ENCODE data around the gene TRIP13. TPM values are rescaled to one million over a fixed set of nuclear protein-coding genes. Genes with fewer than 3 reads are reported as not detected.

Gene TRIP13
- total and polyA plus RNA-seq, 2 of the 4 experiments (the other 2 are of a cell fraction), result 17.1 to 35.5 TPM

DNA sequence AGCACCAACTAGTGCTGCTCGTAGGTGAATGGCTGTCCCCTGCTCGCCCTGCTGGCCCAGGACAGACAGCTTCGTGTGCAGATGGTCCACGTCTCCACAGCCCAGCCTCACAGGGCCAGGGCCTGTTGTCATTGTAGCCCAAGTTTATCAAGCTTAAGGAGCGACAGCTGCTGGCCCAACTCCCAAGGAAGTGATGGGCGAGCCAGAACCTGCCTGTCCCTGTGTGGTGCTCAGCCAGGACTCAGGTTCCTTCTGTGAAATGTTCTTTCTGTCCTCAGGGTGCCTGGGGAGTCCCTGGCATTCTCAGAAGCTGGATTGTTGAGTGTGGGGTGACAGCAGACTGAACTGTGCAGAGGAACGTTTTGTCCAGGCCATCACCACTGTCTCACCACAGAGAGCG, 16.4 kb downstream of the TRIP13 start:
- Histone ChIP-seq H3K4ac (ENCODE audit: low read depth, low read length) (no peak overlapping the region), H3K14ac (replicated peaks; ENCODE audit: low read depth, low read length) (no peak overlapping the region), H3K4me2 (ENCODE audit: low read depth, low read length) (no peak overlapping the region), H3K27ac (ENCODE audit: insufficient read depth, low read length) (no peak overlapping the region), H3K4me1 (ENCODE audit: control insufficient read depth, insufficient read depth, low read length) (0 out of 2 replicates have a peak, but pooled peaks cover 3% of the 10 kb centered on the region), H2AFZ (replicated peaks; ENCODE audit: low read length, poor library complexity) (no peak overlapping the region), H3K9me1 (ENCODE audit: insufficient read depth, low read length) (no peaks in the 10 kb centered on the region; the same call in 1 of the 2 replicates), H2BK120ac (ENCODE audit: low read depth, low read length) (no peak overlapping the region), H2AK5ac (ENCODE audit: low read depth, low read length) (no peak overlapping the region), H3K56ac (ENCODE audit: extremely low read depth, insufficient read depth, low read length) (no peak overlapping the region), H2BK20ac (ENCODE audit: low read depth, low read length) (no peak overlapping the region), H2BK5ac (ENCODE audit: low read depth, low read length, poor library complexity, severe bottlenecking) (no peak overlapping the region), H4K91ac (ENCODE audit: insufficient read depth, low read depth, low read length) (no peak overlapping the region), H2AK9ac (replicated peaks; ENCODE audit: low read depth, low read length, poor library complexity) (peak overlapping the region; percentile 44), H4K8ac (ENCODE audit: low read depth in 2 of 2, low read length in 2 of 2) (no peak overlapping the region), H3K36me3 (ENCODE audit: control insufficient read depth, insufficient read depth, low read length) (peaks cover 19% of the 10 kb centered on the region), H3K9me3 (ENCODE audit: control insufficient read depth, insufficient read depth, low read length) (no peaks in the 10 kb centered on the region), H3K4me3 (ENCODE audit: insufficient read depth, low read depth, low read length) (no peak overlapping the region), H3K18ac (ENCODE audit: low read depth, low read length) (no peak overlapping the region), H3K23ac (ENCODE audit: low read depth, low read length) (no peak overlapping the region), H3K27me3 (ENCODE audit: control insufficient read depth, insufficient read depth, low read length) (no peaks in the 10 kb centered on the region), H2BK15ac (ENCODE audit: low read depth, low read length) (no peak overlapping the region), H3K79me1 (ENCODE audit: low read depth in 1 of 2, low read length in 2 of 2) (peaks cover 5 to 7% of the 10 kb centered on the region in 2 experiments; a peak in 3 of 4 replicates), H4K5ac (ENCODE audit: low read depth, low read length) (no peak overlapping the region), H3K9ac (ENCODE audit: low read depth, low read length) (no peak overlapping the region), H4K20me1 (ENCODE audit: insufficient read depth, low read length) (no peaks in the 10 kb centered on the region)
- ATAC-seq (ENCODE audit: low read depth) (no peak), DNase-seq (no peak)
- in situ Hi-C loops (cut with MboI; ENCODE audit: low sequenced_read_pairs) (no loop called here), intact Hi-C loops (cut with micrococcal nuclease) (loop anchor here (10.0 kb wide), 2 partner anchors 434 to 594 kb away; no protein-coding TSS in a partner anchor), dilution Hi-C loops (cut with HindIII; ENCODE audit: low sequenced_read_pairs, unreplicated experiment) (no loop called here)
- POLR2A ChIA-PET (ENCODE audit: unreplicated experiment), result no interaction called here
- CTCF ChIA-PET, result no interaction called here
- WGBS, 2 experiments (ENCODE audit: extremely low coverage in 2 of 2, insufficient read length in 1 of 2), result 97% methylated on average over 4 of the region's 8 CpGs; no CpG with 5 or more reads in 1 of the 2 experiments
- no peak for TF ChIP-seq RFX5 (IDR thresholded peaks at IDR 0.05; ENCODE audit: low read depth, low read length)
- TF ChIP-seq, protein P1, sequence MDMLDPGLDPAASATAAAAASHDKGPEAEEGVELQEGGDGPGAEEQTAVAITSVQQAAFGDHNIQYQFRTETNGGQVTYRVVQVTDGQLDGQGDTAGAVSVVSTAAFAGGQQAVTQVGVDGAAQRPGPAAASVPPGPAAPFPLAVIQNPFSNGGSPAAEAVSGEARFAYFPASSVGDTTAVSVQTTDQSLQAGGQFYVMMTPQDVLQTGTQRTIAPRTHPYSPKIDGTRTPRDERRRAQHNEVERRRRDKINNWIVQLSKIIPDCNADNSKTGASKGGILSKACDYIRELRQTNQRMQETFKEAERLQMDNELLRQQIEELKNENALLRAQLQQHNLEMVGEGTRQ (IDR thresholded peaks at IDR 0.05; ENCODE audit: low read depth, low read length), result no peak
- no peak for TF ChIP-seq CHD1 (IDR thresholded peaks at IDR 0.05; ENCODE audit: low read depth, low read length)
- TF ChIP-seq MAFK (IDR thresholded peaks at IDR 0.05; ENCODE audit: low read depth, low read length), result no peak
- TF ChIP-seq CEBPB (IDR thresholded peaks at IDR 0.05; ENCODE audit: low read depth, low read length), result no peak
- TF ChIP-seq MXI1 (IDR thresholded peaks at IDR 0.05; ENCODE audit: borderline replicate concordance, low read depth, low read length), result no peak
- no peak for TF ChIP-seq MAZ (IDR thresholded peaks at IDR 0.05; ENCODE audit: borderline replicate concordance, low read depth, low read length)
- no peak for TF ChIP-seq SMC3 (IDR thresholded peaks at IDR 0.05; ENCODE audit: low read depth, low read length)
- TF ChIP-seq POLR2A (IDR thresholded peaks at IDR 0.05; ENCODE audit: low read depth, low read length), result no peak
- TF ChIP-seq RCOR1 (IDR thresholded peaks at IDR 0.05; ENCODE audit: insufficient replicate concordance, low read length), result no peak
- no peak for TF ChIP-seq CTCF (conservative IDR thresholded peaks at IDR 0.05; ENCODE audit: low read depth, low read length)
- TF ChIP-seq NFE2L2 (IDR thresholded peaks at IDR 0.05; ENCODE audit: low read depth, low read length), result no peak
- TF ChIP-seq RAD21 (IDR thresholded peaks at IDR 0.05; ENCODE audit: low read length), result no peak
- no peak for TF ChIP-seq ELK1 (IDR thresholded peaks at IDR 0.05; ENCODE audit: borderline replicate concordance, low read depth, low read length)
- no peak for TF ChIP-seq FOS (IDR thresholded peaks at IDR 0.05; ENCODE audit: low read depth, low read length)
- no TSS peak for BruUV-seq (replicated peaks)

All from IMR-90 (cell line).